ENCODE measurements around the gene CNTN4.

Gene CNTN4

DNA sequence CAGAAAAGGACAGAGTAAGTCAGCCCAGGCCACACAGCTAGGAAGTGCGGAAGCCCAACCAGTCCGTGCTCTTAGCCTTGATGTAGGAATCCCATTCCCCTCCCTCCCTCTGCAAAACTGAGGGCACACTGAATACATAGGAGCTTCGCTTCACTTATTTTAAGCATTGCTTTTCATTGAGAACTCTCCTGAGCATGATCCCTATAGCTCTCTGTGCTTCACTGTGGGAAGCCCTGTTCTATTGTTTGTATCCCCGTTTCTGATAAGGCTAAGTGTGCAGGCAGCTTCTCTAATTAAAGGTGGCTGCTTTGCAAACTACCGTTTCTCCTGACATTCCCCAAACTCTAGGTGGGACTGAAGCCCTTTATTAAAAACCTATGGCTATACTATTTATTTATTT lies 981.6 kb downstream of the CNTN4 start:
- DNase-seq = no peak

- no peak for DNase-seq
Measured at GRCh38 chr3:3081381-3082233, 982.9 kb downstream of the CNTN4 start.

- no peak for DNase-seq
Measured at GRCh38 chr3:3082234-3082924, 983.7 kb downstream of the CNTN4 start.

- DNase-seq = no peak
Measured at GRCh38 chr3:3084890-3085289, 986.2 kb downstream of the CNTN4 start.

DNA sequence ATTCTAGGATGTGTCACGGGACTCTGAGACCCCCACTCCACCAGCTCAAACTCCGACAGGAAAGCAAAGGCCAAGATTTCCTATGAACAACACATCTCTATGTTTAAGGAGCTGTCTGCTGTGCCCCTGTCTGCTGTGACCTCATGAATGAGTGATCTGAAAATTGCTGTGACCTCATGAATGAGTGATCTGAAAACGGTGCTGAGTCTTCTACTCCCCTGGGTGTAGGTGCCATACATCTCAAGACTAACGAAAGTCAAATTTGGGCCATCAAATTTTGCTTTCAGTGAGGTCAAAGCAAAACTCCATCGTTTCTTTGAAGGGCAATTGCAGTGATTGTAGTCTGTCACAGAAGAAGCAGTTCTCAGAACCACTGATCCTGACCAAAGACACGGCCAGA lies 987.1 kb downstream of the CNTN4 start:
- no peak for DNase-seq

GRCh38 chr3:3086239-3086638 lies 987.6 kb downstream of the CNTN4 start:
- no peak for DNase-seq

DNA sequence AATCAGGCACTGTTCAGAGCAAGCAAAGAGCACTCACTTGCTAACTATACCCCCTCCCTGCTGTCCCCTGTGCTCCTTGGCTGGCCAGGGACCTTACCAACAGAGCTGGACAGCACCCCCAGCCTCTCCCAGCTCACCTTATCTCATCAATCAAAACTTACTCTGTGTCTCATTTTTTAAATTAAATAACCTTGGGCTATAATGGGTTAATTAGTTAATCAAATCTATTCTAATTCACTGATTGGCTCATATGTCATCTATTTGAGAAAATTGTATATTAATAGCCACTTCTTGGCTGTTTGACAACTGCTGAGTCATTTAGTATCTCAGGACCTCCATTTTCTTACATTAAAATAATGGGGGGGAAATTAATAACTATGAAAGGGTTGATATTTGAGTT lies 988.6 kb downstream of the CNTN4 start:
- DNase-seq = no peak

DNA sequence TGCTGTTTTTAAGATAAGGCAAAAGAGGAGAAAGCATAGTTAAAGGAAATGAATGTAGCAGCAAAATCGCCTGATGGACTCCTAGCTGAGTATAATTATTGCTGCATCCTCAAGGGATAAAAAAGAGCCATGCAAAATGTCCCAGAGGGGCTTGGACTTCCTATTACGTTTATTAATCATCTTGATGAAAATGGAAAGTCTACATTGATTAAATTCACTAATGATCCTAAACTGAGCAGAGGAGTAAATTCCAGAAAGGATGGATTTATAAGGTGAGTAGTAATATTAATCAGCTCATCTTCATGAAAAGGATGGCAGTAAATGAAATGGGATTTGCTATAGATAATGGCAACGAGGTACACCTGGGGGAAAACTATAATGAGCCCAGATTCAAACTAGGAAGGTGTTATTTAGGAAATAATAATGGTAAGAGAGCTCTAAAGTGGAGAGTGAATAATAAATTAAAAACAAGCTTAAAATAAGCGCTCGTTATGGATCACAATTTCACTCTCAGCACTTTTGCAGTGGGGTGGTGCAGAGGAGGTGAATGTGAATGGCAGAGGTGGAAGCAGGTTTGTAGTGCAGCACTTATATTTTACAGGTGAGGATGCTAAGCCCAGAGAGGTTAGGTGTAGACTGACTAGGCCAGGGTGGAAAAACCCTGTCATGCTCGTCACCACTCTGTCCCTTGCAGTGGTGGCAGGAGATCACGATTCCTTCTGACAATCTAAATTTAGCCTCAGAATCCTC lies 989.2 kb downstream of the CNTN4 start:
- no peak for DNase-seq

- no peak for DNase-seq
Measured at GRCh38 chr3:3089017-3089416, 990.4 kb downstream of the CNTN4 start.

DNA sequence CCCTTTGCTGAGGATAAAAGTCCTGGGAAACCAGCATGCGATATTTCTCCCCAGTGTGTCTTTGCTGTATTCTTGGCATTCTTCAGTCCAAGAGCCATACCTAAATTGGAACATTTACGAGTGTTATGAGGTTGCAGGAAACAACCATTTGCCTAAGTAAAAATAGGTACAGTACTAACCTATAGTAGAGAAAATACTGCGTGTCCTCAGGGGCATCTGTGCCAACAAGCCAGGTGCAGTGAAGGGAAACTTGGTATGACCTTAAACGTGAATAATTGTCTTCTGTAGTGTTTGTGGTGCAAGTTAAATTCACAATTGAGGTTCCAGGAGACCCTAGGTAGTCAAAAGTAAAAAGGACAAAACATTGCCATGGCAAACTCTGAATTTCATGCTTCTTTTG lies 999.3 kb downstream of the CNTN4 start:
- no peak for DNase-seq

GRCh38 chr3:3101660-3102458 lies 1003.2 kb downstream of the CNTN4 start:
- no peak for DNase-seq

DNA sequence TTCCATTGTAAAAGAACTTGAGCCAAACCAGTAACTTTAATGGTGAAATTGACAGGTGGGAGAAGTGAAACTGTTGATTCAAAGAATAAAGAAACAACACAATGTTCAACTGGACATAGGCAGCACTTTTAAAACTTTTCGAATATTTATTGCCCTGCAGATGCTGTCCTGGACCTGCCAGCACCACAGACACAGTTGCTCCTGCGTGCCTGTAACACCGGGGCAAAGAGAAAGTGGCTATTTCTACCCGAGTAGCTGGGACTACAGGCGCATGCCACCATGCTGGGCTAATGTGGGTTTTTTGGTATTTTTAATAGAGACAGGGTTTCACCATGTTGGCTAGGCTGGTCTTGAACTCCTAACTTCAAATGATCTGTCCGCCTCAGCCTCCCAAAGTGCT lies 1004.1 kb downstream of the CNTN4 start:
- DNase-seq = no peak

GRCh38 chr3:3105246-3105645 lies 1006.6 kb downstream of the CNTN4 start:
- no peak for DNase-seq

DNA sequence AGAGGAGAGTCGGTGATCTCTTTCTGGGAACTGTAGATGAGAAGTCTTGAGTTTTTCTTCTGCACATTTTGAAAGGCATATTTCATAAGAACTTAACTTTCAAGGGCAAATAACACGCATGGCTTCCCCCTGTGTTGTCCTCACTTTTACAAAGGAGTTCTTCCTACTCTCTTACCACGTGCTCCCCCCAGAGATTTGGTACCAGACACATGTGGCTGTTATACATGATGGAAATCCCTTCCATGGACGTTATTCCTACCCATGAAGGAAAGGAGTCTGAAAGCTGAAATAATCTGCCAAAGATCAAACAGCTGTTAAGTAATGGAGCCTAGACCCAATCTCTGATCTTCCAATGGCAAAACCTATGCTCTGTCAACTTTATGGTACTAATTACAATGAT lies 1007.1 kb downstream of the CNTN4 start:
- no peak for DNase-seq

GRCh38 chr3:3107181-3107580 lies 1008.5 kb downstream of the CNTN4 start:
- DNase-seq = no peak
